ENCODE results near the gene MEG3.

Gene MEG3

GRCh38 chr14:100819829-100820475 is 6.0 kb upstream of the MEG3 start:
- Histone ChIP-seq H2AFZ (no peak overlapping the region), H3K9me3 (ENCODE audit: control insufficient read depth, low read length) (no peaks in the 10 kb centered on the region), H3K79me2 (no peaks in the 10 kb centered on the region), H3K27ac (no peak overlapping the region), H3K4me1 (no peaks in the 10 kb centered on the region), H3K4me3 (ENCODE audit: low read depth, low read length) (no peak overlapping the region), H3K27me3 (ENCODE audit: control insufficient read depth, insufficient read depth, low read length) (no peaks in the 10 kb centered on the region), H3K9ac (no peak overlapping the region), H3K36me3 (ENCODE audit: control insufficient read depth, insufficient read depth, low read length) (no peaks in the 10 kb centered on the region), H3K4me2 (ENCODE audit: low read length) (no peak overlapping the region)
- no peak for TF ChIP-seq CTCF (IDR thresholded peaks at IDR 0.05)

DNA sequence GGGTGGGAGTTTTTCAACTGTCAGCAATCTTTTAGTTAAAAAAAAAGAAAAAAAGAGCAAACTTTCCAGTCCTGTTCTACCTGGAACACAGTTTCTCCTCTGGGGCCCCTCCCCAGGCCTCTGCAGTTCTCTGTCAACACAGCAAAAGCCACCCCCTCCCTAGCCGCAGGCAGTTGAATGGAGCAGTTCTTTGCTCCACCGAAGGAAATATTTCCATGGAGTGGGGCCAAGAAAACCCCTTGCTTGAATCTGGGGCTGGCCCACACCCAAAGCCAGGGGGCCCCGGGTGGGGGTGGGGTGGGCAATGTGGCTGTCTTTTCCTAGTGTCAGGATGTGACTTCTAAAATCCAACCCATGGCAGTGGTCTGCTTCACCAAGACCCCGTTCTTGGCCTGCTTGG is 5.0 kb upstream of the MEG3 start:
- no peaks in the 10 kb centered on the region for H3K4me1 ChIP-seq
- H3K27me3 ChIP-seq (ENCODE audit: control insufficient read depth, insufficient read depth, low read length) = no peaks in the 10 kb centered on the region
- H3K9me3 ChIP-seq (ENCODE audit: control insufficient read depth, low read length) = no peaks in the 10 kb centered on the region
- H3K4me2 ChIP-seq (ENCODE audit: low read length) = no peak overlapping the region
- no peak overlapping the region for H2AFZ ChIP-seq
- TF ChIP-seq CTCF (IDR thresholded peaks at IDR 0.05) = no peak
- no peak overlapping the region for H3K4me3 ChIP-seq (ENCODE audit: low read depth, low read length)
- H3K79me2 ChIP-seq = no peaks in the 10 kb centered on the region
- H3K27ac ChIP-seq = no peak overlapping the region
- no peaks in the 10 kb centered on the region for H3K36me3 ChIP-seq (ENCODE audit: control insufficient read depth, insufficient read depth, low read length)
- no peak overlapping the region for H3K9ac ChIP-seq

DNA sequence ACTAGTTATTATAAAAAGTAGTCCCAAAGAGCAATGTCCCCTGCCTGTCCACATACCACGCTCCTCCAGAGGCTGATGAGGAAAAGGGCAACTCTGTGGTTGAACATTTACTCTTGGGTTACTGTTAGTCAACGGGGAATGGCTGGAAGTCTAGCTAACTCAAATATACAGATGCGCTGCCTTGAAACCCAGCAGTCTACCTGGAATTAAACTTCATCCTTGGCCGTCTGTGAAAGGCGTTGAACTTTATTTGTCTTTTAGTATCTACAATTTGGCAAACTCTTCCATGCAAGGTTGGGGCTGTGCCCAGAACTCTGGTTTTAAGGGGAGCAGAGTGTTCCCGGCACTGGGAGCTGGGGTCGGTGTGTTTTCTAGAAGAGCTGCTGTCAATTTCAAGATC is 3.9 kb upstream of the MEG3 start:
- Histone ChIP-seq H3K9ac (no peak overlapping the region), H3K9me3 (ENCODE audit: control insufficient read depth, low read length) (no peaks in the 10 kb centered on the region), H3K4me3 (ENCODE audit: low read depth, low read length) (no peak overlapping the region), H3K27ac (no peak overlapping the region), H3K27me3 (ENCODE audit: control insufficient read depth, insufficient read depth, low read length) (no peaks in the 10 kb centered on the region), H3K4me2 (ENCODE audit: low read length) (no peak overlapping the region), H3K4me1 (no peaks in the 10 kb centered on the region), H3K79me2 (no peaks in the 10 kb centered on the region), H2AFZ (no peak overlapping the region), H3K36me3 (ENCODE audit: control insufficient read depth, insufficient read depth, low read length) (no peaks in the 10 kb centered on the region)
- TF ChIP-seq CTCF (IDR thresholded peaks at IDR 0.05) = no peak

- Histone ChIP-seq H3K9ac (no peak overlapping the region), H3K36me3 (ENCODE audit: control insufficient read depth, insufficient read depth, low read length) (no peaks in the 10 kb centered on the region), H3K4me1 (no peaks in the 10 kb centered on the region), H3K4me2 (ENCODE audit: low read length) (no peak overlapping the region), H2AFZ (no peak overlapping the region), H3K4me3 (ENCODE audit: low read depth, low read length) (no peak overlapping the region), H3K27me3 (ENCODE audit: control insufficient read depth, insufficient read depth, low read length) (no peaks in the 10 kb centered on the region), H3K9me3 (ENCODE audit: control insufficient read depth, low read length) (no peaks in the 10 kb centered on the region), H3K79me2 (no peaks in the 10 kb centered on the region), H3K27ac (no peak overlapping the region)
- TF ChIP-seq CTCF (IDR thresholded peaks at IDR 0.05) = no peak
Measured at GRCh38 chr14:100822532-100823296, 3.2 kb upstream of the MEG3 start.
